Tibial nerve (tissue), 4 donors: ENCODE data around the gene CNOT2. TPM values are rescaled to one million over a fixed set of nuclear protein-coding genes. Genes with fewer than 3 reads are reported as not detected.

Experiments used
- DNase-seq, 2 donors: peaks; one replicate each; pipeline ENCODE4 v3.0.0-alpha.2; 2019; ENCODE audit warnings: low spot score in 2 of 2
- H3K27ac ChIP-seq, 4 donors: fragments of 200-600 bp; sonication (generic) in 3 of 4; one replicate each; pipeline ENCODE4 v1.5.1; 2017 to 2019; ENCODE audit warnings: mild to moderate bottlenecking in 1 of 4
- H3K27me3 ChIP-seq, 2 donors: fragments of 200-600 bp; sonication (generic) in 1 of 2; one replicate each; pipeline versions ENCODE4 v1.5.1 to v1.6.0; 2017 to 2019
- H3K36me3 ChIP-seq, 3 donors: fragments of 200-600 bp; sonication (generic); one replicate each; pipeline ENCODE4 v1.5.1; 2018 to 2019
- H3K4me1 ChIP-seq, 4 donors: fragments of 200-600 bp; sonication (generic) in 3 of 4; one replicate each; pipeline ENCODE4 v1.5.1; 2017 to 2019
- H3K4me3 ChIP-seq, 4 donors: fragments of 200-600 bp; sonication (generic) in 3 of 4; one replicate each; pipeline ENCODE4 v1.5.1; 2017 to 2019; ENCODE audit warnings: mild to moderate bottlenecking in 1 of 4, moderate library complexity in 1 of 4
- H3K9me3 ChIP-seq, 4 donors: fragments of 200-600 bp; sonication (generic) in 3 of 4; one replicate each; pipeline ENCODE4 v1.5.1; 2017 to 2019
- CTCF ChIP-seq, 5 experiments: fragments of 200-600 bp in 3 of 5; fragments of 450-650 bp in 2 of 5; sonication (generic) in 3 of 5; IDR thresholded peaks; one replicate each; pipeline ENCODE4 v1.5.1; 2016 to 2019; ENCODE audit warnings: antibody characterized with exemption in 5 of 5, mild to moderate bottlenecking in 3 of 5, moderate library complexity in 2 of 5
- EP300 ChIP-seq, 2 donors: sonication (generic); formaldehyde crosslinking; IDR thresholded peaks; one replicate each; pipeline ENCODE4 v1.6.1; 2017; ENCODE audit warnings: antibody characterized with exemption in 2 of 2, mild to moderate bottlenecking in 1 of 2
- POLR2A ChIP-seq, 2 donors: fragments of 450-650 bp; IDR thresholded peaks; one replicate each; pipeline ENCODE4 v1.6.1; 2017; ENCODE audit warnings: antibody characterized with exemption in 2 of 2, mild to moderate bottlenecking in 2 of 2, moderate library complexity in 2 of 2
- WGBS, 2 donors: methylation state at CpG; one replicate each; pipeline ENCODE4 v1.1.5; 2018; 5-methylcytosine and 5-hydroxymethylcytosine counted together
- total RNA-seq, 4 donors: library from RNA; depleted of rRNA; stranded (reverse); fragments of >200 nt; gene quantifications; one replicate each; pipeline ENCODE4 v1.1.0, GENCODE V29; 2016

The CNOT2 gene
- total RNA-seq, 4 donors from 2014 or later: 80.6 to 164 (median 132) TPM

GRCh38 chr12:70251226-70251625 lies 8.0 kb downstream of the CNOT2 start:
- TF ChIP-seq CTCF (IDR thresholded peaks at IDR 0.05) (no peak), POLR2A (IDR thresholded peaks at IDR 0.05) (no peak), EP300 (IDR thresholded peaks at IDR 0.05) (no peak)

GRCh38 chr12:70251661-70252060 lies 8.4 kb downstream of the CNOT2 start:
- no peak for DNase-seq
- TF ChIP-seq POLR2A (IDR thresholded peaks at IDR 0.05): no peak
- no peak for TF ChIP-seq CTCF (IDR thresholded peaks at IDR 0.05)
- no peak for TF ChIP-seq EP300 (IDR thresholded peaks at IDR 0.05)
- H3K4me1 ChIP-seq: peaks cover 0 to 79% (median 26%) of the 10 kb centered on the region in 4 donors
- H3K27ac ChIP-seq: no peak overlapping the region
- H3K27me3 ChIP-seq: no peaks in the 10 kb centered on the region
- 43 to 52% methylated on average over 2 of the region's 2 CpGs for WGBS, 2 donors
- no peaks in the 10 kb centered on the region for H3K9me3 ChIP-seq
- H3K4me3 ChIP-seq: no peak overlapping the region
- no peaks in the 10 kb centered on the region for H3K36me3 ChIP-seq

More at GRCh38 chr12:70251226-70251625, 8.0 kb downstream of the CNOT2 start:
- Histone ChIP-seq H3K4me3 (no peak overlapping the region), H3K27ac (no peak overlapping the region), H3K27me3 (no peaks in the 10 kb centered on the region), H3K4me1 (peaks cover 0 to 79% (median 31%) of the 10 kb centered on the region in 4 donors), H3K36me3 (no peaks in the 10 kb centered on the region), H3K9me3 (no peaks in the 10 kb centered on the region)
- no peak for DNase-seq
- WGBS, 2 donors: 52 to 63% methylated on average over 2 of the region's 2 CpGs

GRCh38 chr12:70252832-70253231 lies 9.6 kb downstream of the CNOT2 start:
- Histone ChIP-seq H3K27me3 (no peaks in the 10 kb centered on the region), H3K4me3 (no peak overlapping the region), H3K9me3 (no peaks in the 10 kb centered on the region), H3K4me1 (peaks cover 0 to 72% (median 19%) of the 10 kb centered on the region in 4 donors), H3K27ac (no peak overlapping the region), H3K36me3 (no peaks in the 10 kb centered on the region)
- DNase-seq: no peak
- WGBS, 2 donors: 53 to 56% methylated on average over 4 of the region's 4 CpGs
- TF ChIP-seq CTCF (IDR thresholded peaks at IDR 0.05) (no peak), EP300 (IDR thresholded peaks at IDR 0.05) (no peak), POLR2A (IDR thresholded peaks at IDR 0.05) (no peak)

- no peak for TF ChIP-seq CTCF (IDR thresholded peaks at IDR 0.05)
- 86 to 88% methylated on average over 5 of the region's 5 CpGs for WGBS, 2 donors
- no peak overlapping the region for H3K4me3 ChIP-seq
- H3K4me1 ChIP-seq: peaks cover 0 to 67% (median 15%) of the 10 kb centered on the region in 4 donors
- H3K27me3 ChIP-seq: no peaks in the 10 kb centered on the region
- H3K27ac ChIP-seq: no peak overlapping the region
- no peaks in the 10 kb centered on the region for H3K36me3 ChIP-seq
- H3K9me3 ChIP-seq: no peaks in the 10 kb centered on the region
- DNase-seq: no peak
Observed at GRCh38 chr12:70254225-70254624, 11.0 kb downstream of the CNOT2 start.

GRCh38 chr12:70254846-70255245 lies 11.6 kb downstream of the CNOT2 start:
- H3K4me3 ChIP-seq: no peak overlapping the region

More at GRCh38 chr12:70254846-70255245, 11.6 kb downstream of the CNOT2 start:
- Histone ChIP-seq H3K27ac (peak overlapping the region in 2 of 4 donors; percentile 44 to 50), H3K36me3 (no peaks in the 10 kb centered on the region), H3K9me3 (no peaks in the 10 kb centered on the region), H3K27me3 (no peaks in the 10 kb centered on the region), H3K4me1 (peaks cover 0 to 61% (median 12%) of the 10 kb centered on the region in 4 donors)
- DNase-seq: no peak
- TF ChIP-seq CTCF (IDR thresholded peaks at IDR 0.05) (no peak), EP300 (IDR thresholded peaks at IDR 0.05) (no peak), POLR2A (IDR thresholded peaks at IDR 0.05) (no peak)
- 81 to 82% methylated on average over 5 of the region's 5 CpGs for WGBS, 2 donors
